Fibroblast of skin of scalp (primary cell): Measurements from ENCODE around the gene TRIM52.
"Not testable (repeated sequence)": the region's sequence is repeated elsewhere in the genome, so short reads cannot be mapped to it uniquely, and the experiment has no call there.

ENCODE experiments used
- DNase-seq: peaks from one replicate; pipeline ENCODE4 v3.0.0-alpha.2; 2013

Gene TRIM52

GRCh38 chr5:181233088-181233800, 27.7 kb downstream of the TRIM52 start:
- no peak for DNase-seq

- no peak for DNase-seq
These were observed 28.4 kb downstream of the TRIM52 start for GRCh38 chr5:181232593-181232992.

GRCh38 chr5:181231432-181231831, 29.5 kb downstream of the TRIM52 start:
- DNase-seq, result no peak

GRCh38 chr5:181230551-181230950, 30.4 kb downstream of the TRIM52 start:
- no peak for DNase-seq

DNA sequence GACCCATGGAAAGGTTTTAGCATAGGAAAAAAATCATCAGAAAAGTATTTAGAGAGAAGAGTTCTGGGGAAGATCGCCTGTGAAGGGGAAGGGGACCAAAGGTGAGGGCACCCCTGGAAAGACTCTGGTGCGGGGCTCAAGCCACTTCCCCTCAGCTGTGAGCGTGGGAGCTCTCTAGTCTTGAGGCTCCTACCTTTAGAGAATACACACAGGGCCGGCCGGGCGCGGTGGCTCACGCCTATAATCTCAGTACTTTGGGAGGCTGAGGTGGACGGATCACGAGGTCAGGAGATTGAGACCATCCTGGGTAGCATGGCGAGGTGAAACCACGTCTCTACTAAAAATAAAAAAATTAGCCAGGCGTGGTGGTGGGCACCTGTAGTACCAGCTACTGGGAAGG, 30.9 kb downstream of the TRIM52 start:
- no peak for DNase-seq

DNA sequence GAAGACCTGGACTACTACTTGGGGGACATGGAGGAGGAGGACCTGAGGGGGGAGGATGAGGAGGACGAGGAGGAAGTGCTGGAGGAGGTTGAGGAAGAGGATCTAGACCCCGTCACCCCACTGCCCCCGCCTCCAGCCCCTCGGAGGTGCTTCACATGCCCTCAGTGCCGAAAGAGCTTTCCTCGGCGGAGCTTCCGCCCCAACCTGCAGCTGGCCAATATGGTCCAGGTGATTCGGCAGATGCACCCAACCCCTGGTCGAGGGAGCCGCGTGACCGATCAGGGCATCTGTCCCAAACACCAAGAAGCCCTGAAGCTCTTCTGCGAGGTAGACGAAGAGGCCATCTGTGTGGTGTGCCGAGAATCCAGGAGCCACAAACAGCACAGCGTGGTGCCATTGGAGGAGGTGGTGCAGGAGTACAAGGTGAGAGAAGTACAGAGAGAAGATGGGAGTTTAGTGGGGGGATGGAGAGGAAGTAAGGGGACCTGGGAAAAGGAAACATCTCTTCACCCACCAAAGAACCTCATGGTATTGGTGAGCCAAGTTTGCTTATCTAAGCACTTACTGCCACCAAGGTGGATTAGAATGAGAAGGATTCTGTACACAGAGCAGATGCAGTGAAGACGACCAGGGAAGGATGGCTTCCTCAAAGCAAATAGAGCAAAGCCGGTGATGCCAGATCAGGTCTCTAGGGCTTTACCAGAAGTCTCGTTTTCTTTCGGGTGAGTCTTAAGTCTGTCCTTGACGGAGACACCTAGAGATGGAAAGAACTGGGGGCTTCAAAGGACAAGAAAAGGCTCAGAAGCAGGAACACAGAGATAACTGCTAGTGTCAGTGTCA, 36.3 kb downstream of the TRIM52 start:
- DNase-seq, result no peak

- peak; percentile 40 for DNase-seq
These were observed 37.1 kb downstream of the TRIM52 start for GRCh38 chr5:181223729-181224389.

- DNase-seq, result peak; percentile 99
These were observed 37.8 kb downstream of the TRIM52 start, which contains the start of gene TRIM41 for GRCh38 chr5:181223058-181223728. TSS of gene TRIM41 (plus strand) at chr5:181223281. CDS start at chr5:181224000, 719 bp downstream.

GRCh38 chr5:181222630-181223057, 38.3 kb downstream of the TRIM52 start:
- DNase-seq, result peak; percentile 82

DNA sequence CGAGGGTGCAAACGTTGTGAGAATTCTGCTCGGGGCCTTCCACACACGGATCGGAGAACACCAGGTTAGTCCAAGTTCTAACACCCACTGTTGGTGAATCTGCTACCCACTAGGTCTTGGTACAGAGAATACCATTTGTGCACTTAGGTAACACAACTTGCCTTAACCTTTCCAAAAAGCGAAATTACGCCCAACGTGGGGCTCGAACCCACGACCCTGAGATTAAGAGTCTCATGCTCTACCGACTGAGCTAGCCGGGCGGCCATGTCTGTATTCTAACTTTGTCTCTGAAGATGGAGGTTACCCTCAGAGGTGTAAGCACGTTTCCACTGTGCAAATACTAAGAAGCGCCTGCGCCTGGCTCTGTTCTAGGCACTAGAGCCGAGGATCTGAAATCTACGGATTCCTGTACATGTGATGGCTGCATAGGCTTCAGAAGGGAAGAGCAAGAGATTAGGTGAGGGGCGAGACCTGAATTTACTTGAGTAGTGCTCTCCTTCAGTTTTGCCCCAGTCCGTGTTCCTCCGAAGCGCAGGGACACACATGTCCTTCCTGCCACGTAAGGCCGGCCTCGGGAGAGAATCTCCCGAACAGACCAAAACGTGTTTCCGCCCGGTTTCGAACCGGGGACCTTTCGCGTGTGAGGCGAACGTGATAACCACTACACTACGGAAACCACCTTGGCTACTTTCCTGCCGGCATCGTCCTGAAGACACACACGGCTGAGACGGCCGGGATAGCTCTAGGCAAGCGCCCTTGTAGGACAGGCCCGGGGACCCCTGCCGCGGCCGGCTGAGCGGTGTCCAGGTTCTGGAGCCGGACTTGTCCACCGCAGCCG, 38.9 kb downstream of the TRIM52 start:
- peak; percentile 99 for DNase-seq

- no peak for DNase-seq
These were observed 39.7 kb downstream of the TRIM52 start for GRCh38 chr5:181221105-181221791.

GRCh38 chr5:181220178-181220515, 40.8 kb downstream of the TRIM52 start:
- DNase-seq, result no peak

DNA sequence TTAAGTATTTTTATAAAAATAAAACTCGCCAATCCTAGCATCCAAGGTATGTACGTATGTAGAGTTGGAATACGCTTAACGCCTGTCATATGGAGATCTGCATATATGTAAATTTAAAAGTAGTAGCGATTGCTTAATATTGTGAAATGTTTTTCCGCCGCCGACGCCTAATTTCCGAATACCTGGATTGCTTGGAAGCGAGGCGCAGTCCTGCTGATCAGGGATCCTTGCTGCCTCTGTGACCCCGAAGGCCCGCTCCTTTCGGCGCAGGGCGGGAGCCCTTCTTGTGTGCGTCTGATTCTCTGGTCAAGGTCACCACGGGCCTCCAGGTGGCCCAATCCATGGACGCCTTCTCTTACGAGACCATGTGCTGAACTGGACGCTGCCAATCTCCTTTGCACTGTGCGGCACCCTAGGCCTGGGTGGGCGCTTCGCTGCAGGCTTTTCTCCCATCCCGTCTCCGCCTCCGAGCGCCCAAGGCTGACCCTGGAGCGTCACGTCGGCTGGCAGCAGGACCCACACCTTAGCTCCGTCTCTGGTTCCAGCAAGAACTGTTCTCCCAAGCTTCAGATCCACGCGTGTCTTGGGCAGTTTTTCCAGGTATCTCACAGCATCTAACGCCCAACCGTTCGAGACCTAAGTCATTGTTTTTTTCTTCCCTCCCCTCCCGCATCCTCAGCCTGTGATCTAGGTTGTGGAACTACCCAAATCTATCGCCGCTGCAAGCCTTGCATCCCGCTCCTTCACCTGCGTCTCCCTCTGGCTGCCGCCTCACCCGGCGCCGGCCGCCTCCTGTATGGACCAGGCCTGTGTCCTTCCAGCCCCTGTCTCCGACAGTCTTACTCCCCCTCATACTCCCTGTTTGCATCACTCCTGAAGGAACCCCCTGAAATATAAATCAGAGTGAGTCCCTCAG, 41.4 kb downstream of the TRIM52 start:
- no peak for DNase-seq

- no peak for DNase-seq
These were observed 42.2 kb downstream of the TRIM52 start for GRCh38 chr5:181218795-181219124.

GRCh38 chr5:181217803-181218062, 43.2 kb downstream of the TRIM52 start:
- no peak for DNase-seq

- DNase-seq, result peak; percentile 59
These were observed 43.7 kb downstream of the TRIM52 start for GRCh38 chr5:181217111-181217802.

- DNase-seq, result peak; percentile 21
These were observed 44.6 kb downstream of the TRIM52 start for GRCh38 chr5:181215997-181216989.

- not testable (repeated sequence) for DNase-seq
These were observed 46.7 kb downstream of the TRIM52 start for GRCh38 chr5:181214249-181214648.

GRCh38 chr5:181212934-181213333, 48.0 kb downstream of the TRIM52 start:
- no peak for DNase-seq
